ENCODE data around the gene PDIA6. TPM values are rescaled to one million over a fixed set of nuclear protein-coding genes. Genes with fewer than 3 reads are reported as not detected.

Gene PDIA6
- total RNA-seq, 1 experiment from 2014 or later, result 92.4 TPM

DNA sequence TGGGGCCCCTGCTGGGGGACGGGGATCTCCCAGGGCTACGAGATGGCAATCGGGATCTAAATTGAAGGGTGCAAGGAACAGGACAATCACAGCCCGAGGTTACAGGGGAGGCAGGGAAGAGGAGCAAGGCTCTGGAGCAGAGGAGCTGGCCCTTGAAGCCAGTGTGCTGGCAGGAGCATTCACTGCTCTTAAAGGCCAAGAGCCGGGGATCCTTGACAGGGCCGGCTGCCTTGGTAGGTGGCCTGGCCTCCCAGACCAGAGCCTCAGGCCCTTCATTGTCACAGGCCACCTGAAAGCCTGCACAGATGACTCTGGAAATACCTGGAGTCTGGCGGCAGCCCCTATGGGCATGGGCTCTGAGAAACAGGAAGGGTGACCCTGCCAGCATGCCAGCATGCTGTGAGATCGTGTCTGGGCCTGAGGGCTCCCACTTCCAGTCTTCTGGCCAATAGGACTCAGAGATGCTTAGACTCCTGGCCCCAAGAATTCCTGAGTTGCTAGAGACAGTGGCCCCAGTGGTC is 38.7 kb downstream of the PDIA6 start:
- Histone ChIP-seq H3K9me3 (ENCODE audit: low read length) (no peaks in the 10 kb centered on the region), H3K36me3 (ENCODE audit: insufficient read depth, low read length) (no peaks in the 10 kb centered on the region), H2AFZ (ENCODE audit: low read length) (no peak overlapping the region), H3K4me1 (ENCODE audit: low read length) (no peaks in the 10 kb centered on the region), H3K4me3 (ENCODE audit: low read length) (no peak overlapping the region), H4K20me1 (ENCODE audit: insufficient read depth, low read depth, low read length) (no peaks in the 10 kb centered on the region), H3K9me2 (replicated peaks; ENCODE audit: insufficient read depth, low read length) (no peaks in the 10 kb centered on the region), H3K9ac (ENCODE audit: low read length) (no peak overlapping the region), H3K27me3 (ENCODE audit: low read length) (no peaks in the 10 kb centered on the region), H3K27ac (ENCODE audit: low read length) (no peak overlapping the region), H3K79me2 (ENCODE audit: low read length) (no peaks in the 10 kb centered on the region), H3K4me2 (ENCODE audit: low read depth, low read length, poor library complexity, severe bottlenecking) (no peak overlapping the region)
- DNase-seq, result no peak

DNA sequence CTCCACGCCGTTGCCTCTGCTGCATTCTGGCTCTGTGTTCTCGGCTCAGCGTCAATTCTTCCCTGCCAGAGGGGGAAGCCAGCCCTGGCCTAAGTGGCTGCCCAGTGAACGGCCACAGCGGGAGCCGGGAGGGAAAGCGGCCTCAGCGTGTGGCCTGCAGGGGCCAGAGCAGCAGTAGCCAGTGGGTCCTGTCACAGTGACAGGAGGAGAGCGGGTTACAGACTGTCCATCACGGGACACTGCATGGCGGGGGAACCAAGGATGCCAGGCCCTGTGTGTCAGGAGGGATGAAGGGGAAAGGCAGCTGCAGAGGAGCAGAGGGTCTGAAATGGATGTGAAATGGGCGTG is 39.7 kb downstream of the PDIA6 start:
- H4K20me1 ChIP-seq (ENCODE audit: insufficient read depth, low read depth, low read length), result no peaks in the 10 kb centered on the region
- H3K36me3 ChIP-seq (ENCODE audit: insufficient read depth, low read length), result no peaks in the 10 kb centered on the region
- no peak overlapping the region for H3K4me3 ChIP-seq (ENCODE audit: low read length)
- H3K27me3 ChIP-seq (ENCODE audit: low read length), result no peaks in the 10 kb centered on the region
- no peaks in the 10 kb centered on the region for H3K79me2 ChIP-seq (ENCODE audit: low read length)
- H3K9me2 ChIP-seq (replicated peaks; ENCODE audit: insufficient read depth, low read length), result no peaks in the 10 kb centered on the region
- H3K9me3 ChIP-seq (ENCODE audit: low read length), result no peaks in the 10 kb centered on the region
- DNase-seq, result no peak
- H3K9ac ChIP-seq (ENCODE audit: low read length), result no peak overlapping the region
- no peak overlapping the region for H2AFZ ChIP-seq (ENCODE audit: low read length)
- H3K27ac ChIP-seq (ENCODE audit: low read length), result no peak overlapping the region
- H3K4me2 ChIP-seq (ENCODE audit: low read depth, low read length, poor library complexity, severe bottlenecking), result no peak overlapping the region
- H3K4me1 ChIP-seq (ENCODE audit: low read length), result no peaks in the 10 kb centered on the region

DNA sequence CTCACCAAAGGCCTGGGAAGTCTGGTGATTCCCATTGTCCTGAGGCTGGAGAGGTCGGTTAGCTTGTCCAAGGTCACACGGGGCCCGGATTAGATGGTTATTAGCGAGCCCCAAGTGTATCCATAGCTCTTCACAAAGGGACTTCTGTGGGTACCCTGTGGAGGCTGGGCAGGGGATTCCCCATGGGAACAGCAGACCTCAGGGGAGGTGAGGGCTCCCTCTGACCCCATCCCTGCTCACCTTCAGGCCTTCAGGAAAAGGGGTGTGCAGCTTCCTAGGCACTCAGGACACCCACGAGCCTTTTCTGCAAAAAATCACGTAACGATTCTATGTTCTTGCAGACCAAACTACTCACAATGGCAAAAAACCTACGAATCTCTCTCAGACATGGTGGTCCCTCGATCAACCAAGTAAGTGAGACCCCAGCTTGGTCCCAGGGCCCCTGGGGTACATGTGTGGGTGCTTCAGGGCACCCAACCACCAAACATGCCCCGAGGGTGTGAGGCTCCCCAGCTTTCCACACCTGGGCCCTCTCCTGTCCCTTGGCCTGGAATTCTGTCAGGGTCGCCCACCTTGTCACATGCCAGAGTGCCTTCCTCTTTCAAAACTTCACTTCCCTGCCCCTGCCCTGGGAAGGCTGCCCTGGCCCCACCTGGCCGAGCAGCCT is 40.3 kb downstream of the PDIA6 start:
- no peak overlapping the region for H3K9ac ChIP-seq (ENCODE audit: low read length)
- no peak overlapping the region for H3K4me2 ChIP-seq (ENCODE audit: low read depth, low read length, poor library complexity, severe bottlenecking)
- no peaks in the 10 kb centered on the region for H4K20me1 ChIP-seq (ENCODE audit: insufficient read depth, low read depth, low read length)
- H2AFZ ChIP-seq (ENCODE audit: low read length), result no peak overlapping the region
- H3K79me2 ChIP-seq (ENCODE audit: low read length), result no peaks in the 10 kb centered on the region
- no peaks in the 10 kb centered on the region for H3K36me3 ChIP-seq (ENCODE audit: insufficient read depth, low read length)
- no peak overlapping the region for H3K4me3 ChIP-seq (ENCODE audit: low read length)
- DNase-seq, result no peak
- H3K27ac ChIP-seq (ENCODE audit: low read length), result no peak overlapping the region
- H3K9me3 ChIP-seq (ENCODE audit: low read length), result no peaks in the 10 kb centered on the region
- no peaks in the 10 kb centered on the region for H3K9me2 ChIP-seq (replicated peaks; ENCODE audit: insufficient read depth, low read length)
- no peaks in the 10 kb centered on the region for H3K27me3 ChIP-seq (ENCODE audit: low read length)
- no peaks in the 10 kb centered on the region for H3K4me1 ChIP-seq (ENCODE audit: low read length)

DNA sequence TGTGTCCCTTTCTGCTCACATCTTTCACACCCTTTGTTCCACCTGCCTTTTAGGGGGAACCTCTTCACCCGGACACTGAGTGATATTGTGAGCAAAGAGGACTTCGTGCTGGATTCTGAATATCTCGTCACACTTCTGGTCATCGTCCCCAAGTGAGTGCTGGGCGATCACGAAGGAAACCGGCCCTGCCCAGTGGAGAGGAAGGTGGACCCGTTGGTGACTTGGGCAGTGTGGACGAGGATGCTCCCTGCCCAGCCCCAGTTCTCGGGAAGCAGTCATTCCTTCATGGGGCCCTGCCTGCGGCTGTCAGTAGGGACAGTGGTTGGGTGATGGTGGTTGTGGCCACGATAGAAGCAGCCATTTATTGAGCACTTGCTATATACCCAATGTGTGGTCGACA is 40.8 kb downstream of the PDIA6 start:
- H3K36me3 ChIP-seq (ENCODE audit: insufficient read depth, low read length), result no peaks in the 10 kb centered on the region
- H3K9me3 ChIP-seq (ENCODE audit: low read length), result no peaks in the 10 kb centered on the region
- H4K20me1 ChIP-seq (ENCODE audit: insufficient read depth, low read depth, low read length), result no peaks in the 10 kb centered on the region
- H3K4me3 ChIP-seq (ENCODE audit: low read length), result no peak overlapping the region
- H3K9me2 ChIP-seq (replicated peaks; ENCODE audit: insufficient read depth, low read length), result no peaks in the 10 kb centered on the region
- H3K27me3 ChIP-seq (ENCODE audit: low read length), result no peaks in the 10 kb centered on the region
- H3K79me2 ChIP-seq (ENCODE audit: low read length), result no peaks in the 10 kb centered on the region
- H3K4me2 ChIP-seq (ENCODE audit: low read depth, low read length, poor library complexity, severe bottlenecking), result no peak overlapping the region
- H3K27ac ChIP-seq (ENCODE audit: low read length), result no peak overlapping the region
- no peak overlapping the region for H2AFZ ChIP-seq (ENCODE audit: low read length)
- no peaks in the 10 kb centered on the region for H3K4me1 ChIP-seq (ENCODE audit: low read length)
- DNase-seq, result no peak
- no peak overlapping the region for H3K9ac ChIP-seq (ENCODE audit: low read length)

DNA sequence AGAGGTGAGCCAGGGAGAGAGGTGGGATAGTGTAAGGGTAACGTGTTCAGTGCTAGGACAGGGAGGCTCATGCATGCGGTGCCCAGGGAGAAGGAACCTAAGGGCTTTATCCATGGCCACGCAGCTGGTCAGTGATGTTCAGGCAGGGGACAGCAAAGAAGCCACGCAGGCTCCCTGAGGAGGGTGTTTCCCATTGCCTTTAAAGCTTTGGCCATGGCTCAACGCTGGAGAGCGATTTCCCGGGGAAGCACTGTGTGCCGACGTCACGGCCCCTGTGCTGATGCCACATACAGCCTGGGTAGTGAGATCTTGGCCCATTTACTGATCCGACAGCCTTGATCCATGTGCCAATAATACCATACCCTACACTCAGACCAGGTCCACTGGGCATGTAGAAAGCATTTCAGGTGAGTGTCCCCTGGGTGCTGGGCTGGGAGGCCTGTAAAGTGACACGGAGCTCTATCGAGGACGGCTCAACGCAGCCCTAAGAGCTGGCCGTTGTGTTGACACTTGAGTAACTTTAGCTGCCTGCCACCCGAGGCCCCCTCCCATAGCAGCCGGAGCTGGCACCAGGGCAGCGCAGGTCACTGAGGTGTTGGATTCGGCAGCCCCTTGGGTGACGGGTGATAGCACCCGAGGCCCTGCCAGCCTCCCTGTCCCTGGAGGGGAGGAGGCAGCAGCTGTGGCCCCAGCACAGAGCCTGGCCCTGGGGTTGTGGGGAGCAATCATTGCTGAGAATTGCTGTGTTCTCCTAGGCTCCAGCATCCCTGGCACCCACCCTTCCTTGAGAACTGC is 41.4 kb downstream of the PDIA6 start:
- Histone ChIP-seq H3K27ac (ENCODE audit: low read length) (no peak overlapping the region), H3K4me3 (ENCODE audit: low read length) (no peak overlapping the region), H3K9ac (ENCODE audit: low read length) (no peak overlapping the region), H3K4me1 (ENCODE audit: low read length) (no peaks in the 10 kb centered on the region), H2AFZ (ENCODE audit: low read length) (no peak overlapping the region), H3K9me2 (replicated peaks; ENCODE audit: insufficient read depth, low read length) (no peaks in the 10 kb centered on the region), H3K4me2 (ENCODE audit: low read depth, low read length, poor library complexity, severe bottlenecking) (no peak overlapping the region), H4K20me1 (ENCODE audit: insufficient read depth, low read depth, low read length) (no peaks in the 10 kb centered on the region), H3K9me3 (ENCODE audit: low read length) (no peaks in the 10 kb centered on the region), H3K36me3 (ENCODE audit: insufficient read depth, low read length) (no peaks in the 10 kb centered on the region), H3K79me2 (ENCODE audit: low read length) (no peaks in the 10 kb centered on the region), H3K27me3 (ENCODE audit: low read length) (no peaks in the 10 kb centered on the region)
- no peak for DNase-seq

DNA sequence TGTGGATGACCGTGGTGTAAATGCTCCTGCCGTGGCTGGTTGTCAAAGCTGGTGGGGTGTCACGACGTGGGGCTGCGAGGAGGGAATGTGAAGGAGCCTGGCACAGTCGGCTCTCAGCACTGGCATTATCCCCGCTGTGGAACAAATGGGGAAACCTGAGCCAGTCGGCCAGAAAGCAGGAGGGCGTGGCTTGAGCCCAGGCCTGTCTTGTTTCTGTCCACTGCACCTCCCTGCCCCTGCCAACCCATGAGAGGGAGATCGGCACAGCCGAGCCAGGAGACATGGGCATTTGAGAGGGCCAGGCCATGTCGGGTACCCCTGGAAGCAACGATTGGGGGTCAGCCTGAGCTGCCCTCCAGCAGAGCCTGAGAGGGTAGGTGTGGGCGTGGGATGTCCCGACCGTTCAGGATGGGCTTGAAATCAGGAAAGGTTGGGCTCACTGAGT is 44.5 kb downstream of the PDIA6 start:
- H3K79me2 ChIP-seq (ENCODE audit: low read length), result no peaks in the 10 kb centered on the region
- DNase-seq, result no peak
- H3K9ac ChIP-seq (ENCODE audit: low read length), result no peak overlapping the region

DNA sequence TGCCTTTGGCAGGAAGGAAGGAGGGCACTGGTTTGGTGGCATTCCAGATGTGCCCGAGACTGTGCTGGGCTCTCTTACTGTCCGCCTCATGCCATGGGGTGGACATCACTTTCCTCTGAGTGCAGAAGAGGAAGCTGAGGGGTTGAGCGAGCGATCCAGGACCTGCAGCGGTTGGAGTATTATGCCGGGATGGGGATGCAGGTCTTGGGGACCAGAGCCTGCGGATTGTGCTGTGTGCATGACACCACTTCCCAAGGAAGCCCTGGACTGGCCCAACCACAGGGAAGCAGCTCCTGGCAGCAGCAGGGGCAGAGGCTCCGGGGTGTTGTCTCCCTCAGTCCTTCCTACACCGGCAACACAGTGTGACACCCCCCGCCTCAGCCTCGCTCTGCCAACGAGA is 46.7 kb downstream of the PDIA6 start:
- H3K79me2 ChIP-seq (ENCODE audit: low read length), result no peaks in the 10 kb centered on the region
- no peak overlapping the region for H3K4me3 ChIP-seq (ENCODE audit: low read length)
- H3K9me2 ChIP-seq (replicated peaks; ENCODE audit: insufficient read depth, low read length), result no peaks in the 10 kb centered on the region
- no peak overlapping the region for H3K9ac ChIP-seq (ENCODE audit: low read length)
- H3K4me2 ChIP-seq (ENCODE audit: low read depth, low read length, poor library complexity, severe bottlenecking), result no peak overlapping the region
- H4K20me1 ChIP-seq (ENCODE audit: insufficient read depth, low read depth, low read length), result no peaks in the 10 kb centered on the region
- no peak for DNase-seq
- H2AFZ ChIP-seq (ENCODE audit: low read length), result no peak overlapping the region
- H3K36me3 ChIP-seq (ENCODE audit: insufficient read depth, low read length), result no peaks in the 10 kb centered on the region
- no peaks in the 10 kb centered on the region for H3K9me3 ChIP-seq (ENCODE audit: low read length)
- no peaks in the 10 kb centered on the region for H3K4me1 ChIP-seq (ENCODE audit: low read length)
- no peaks in the 10 kb centered on the region for H3K27me3 ChIP-seq (ENCODE audit: low read length)
- H3K27ac ChIP-seq (ENCODE audit: low read length), result no peak overlapping the region

More for the DNA sequence above, 44.5 kb downstream of the PDIA6 start:
- Histone ChIP-seq H2AFZ (ENCODE audit: low read length) (no peak overlapping the region), H3K4me1 (ENCODE audit: low read length) (no peaks in the 10 kb centered on the region), H3K27ac (ENCODE audit: low read length) (no peak overlapping the region), H3K9me3 (ENCODE audit: low read length) (no peaks in the 10 kb centered on the region), H3K4me3 (ENCODE audit: low read length) (no peak overlapping the region), H3K36me3 (ENCODE audit: insufficient read depth, low read length) (no peaks in the 10 kb centered on the region), H4K20me1 (ENCODE audit: insufficient read depth, low read depth, low read length) (no peaks in the 10 kb centered on the region), H3K4me2 (ENCODE audit: low read depth, low read length, poor library complexity, severe bottlenecking) (no peak overlapping the region), H3K27me3 (ENCODE audit: low read length) (no peaks in the 10 kb centered on the region), H3K9me2 (replicated peaks; ENCODE audit: insufficient read depth, low read length) (no peaks in the 10 kb centered on the region)

DNA sequence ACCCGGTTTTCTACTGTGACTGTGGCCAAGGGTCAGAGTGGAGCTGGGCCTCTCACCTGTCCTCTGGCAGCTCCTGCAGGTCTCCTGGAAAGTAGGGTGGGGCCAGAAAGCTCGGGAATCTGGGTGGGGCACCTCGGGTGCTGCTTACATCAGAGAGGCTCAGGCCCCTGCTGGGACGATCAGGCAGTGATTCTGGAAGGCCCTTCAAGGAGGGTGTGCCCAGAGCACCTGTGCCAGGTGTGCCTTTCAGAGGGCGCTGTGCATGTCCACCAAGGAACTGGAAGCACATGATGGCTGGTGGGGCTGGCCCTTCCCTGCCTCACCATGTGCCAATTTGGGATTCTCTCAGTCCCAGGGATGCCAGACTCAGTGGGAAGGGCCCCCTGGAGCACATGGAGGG is 47.1 kb downstream of the PDIA6 start:
- Histone ChIP-seq H3K79me2 (ENCODE audit: low read length) (no peaks in the 10 kb centered on the region), H3K4me1 (ENCODE audit: low read length) (no peaks in the 10 kb centered on the region), H3K27ac (ENCODE audit: low read length) (no peak overlapping the region), H3K9ac (ENCODE audit: low read length) (no peak overlapping the region), H3K4me2 (ENCODE audit: low read depth, low read length, poor library complexity, severe bottlenecking) (no peak overlapping the region), H3K4me3 (ENCODE audit: low read length) (no peak overlapping the region), H3K36me3 (ENCODE audit: insufficient read depth, low read length) (no peaks in the 10 kb centered on the region), H3K9me2 (replicated peaks; ENCODE audit: insufficient read depth, low read length) (no peaks in the 10 kb centered on the region), H3K9me3 (ENCODE audit: low read length) (no peaks in the 10 kb centered on the region), H3K27me3 (ENCODE audit: low read length) (no peaks in the 10 kb centered on the region), H4K20me1 (ENCODE audit: insufficient read depth, low read depth, low read length) (no peaks in the 10 kb centered on the region), H2AFZ (ENCODE audit: low read length) (no peak overlapping the region)
- DNase-seq, result no peak

Data from Karpas-422 (cell line).